HG03108 (cell line): Measurements from ENCODE around the gene MTIF3.

Source experiments
- ATAC-seq: cut with Tn5 transposase; IDR thresholded peaks from one replicate; pipeline ENCODE4 v1.9.1; 2021; ENCODE audit warnings: moderate library complexity; ENCODE audit not compliant: unreplicated experiment

The MTIF3 gene

DNA sequence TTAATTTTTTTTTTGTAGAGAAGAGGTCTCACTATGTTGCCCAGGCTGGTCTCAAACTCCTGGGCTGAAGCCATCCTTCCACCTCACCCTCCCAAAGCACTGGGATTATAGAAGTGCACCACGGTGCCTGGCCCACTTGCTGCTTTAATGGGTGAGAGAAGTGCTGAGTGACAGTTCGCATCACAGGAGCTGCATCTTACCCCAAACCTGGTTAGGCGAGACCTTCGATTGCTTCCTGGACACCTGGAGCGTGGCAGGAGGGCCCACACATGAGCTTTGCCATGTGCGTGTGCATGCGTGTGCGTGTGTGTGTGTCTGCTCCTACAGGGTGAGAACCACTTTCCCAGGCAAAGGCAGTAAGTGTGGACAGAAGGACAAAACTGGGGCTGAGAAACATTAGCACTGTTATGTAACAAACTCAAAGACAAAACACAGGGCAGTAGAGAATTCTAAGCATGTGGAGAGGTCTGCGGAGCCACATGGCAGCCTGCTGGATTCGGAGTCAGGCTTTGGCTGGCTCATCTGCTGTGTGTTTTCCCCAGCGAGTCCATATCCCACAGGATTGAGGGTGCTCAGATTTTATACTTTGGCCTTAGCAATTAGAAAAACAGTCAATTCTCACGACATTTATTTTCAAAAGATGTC lies 11.7 kb upstream of the MTIF3 start:
- ATAC-seq = no peak

- no peak for ATAC-seq
Measured at GRCh38 chr13:27455331-27455855, 5.0 kb upstream of the MTIF3 start.

DNA sequence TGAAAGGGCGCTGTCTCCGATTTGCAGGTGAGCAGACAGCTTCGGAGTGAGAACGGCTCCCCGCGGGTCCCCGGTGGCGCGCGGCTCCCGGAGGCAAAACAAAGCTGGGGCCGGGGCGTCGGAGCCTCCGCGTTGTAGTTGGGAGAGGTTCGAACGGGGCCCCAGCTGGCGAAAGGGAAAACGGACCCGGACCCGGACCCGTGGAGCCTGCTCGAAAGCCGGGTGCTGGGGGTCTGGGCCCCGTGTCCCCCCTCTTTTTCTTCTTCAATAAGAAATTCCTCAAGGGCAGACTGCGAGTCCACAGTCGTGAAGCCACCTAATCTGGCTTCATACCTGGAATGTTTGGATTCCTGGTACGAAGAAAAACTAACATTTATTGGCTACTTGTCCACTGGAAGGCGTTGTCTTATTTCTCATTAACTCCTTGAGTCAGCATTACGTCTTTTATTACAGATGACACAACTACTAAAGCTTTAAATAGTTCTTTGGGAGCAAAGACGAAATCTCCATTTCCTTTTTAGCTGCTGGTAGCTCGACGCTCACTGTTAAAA lies 632 bp upstream of the MTIF3 start:
- no peak for ATAC-seq

DNA sequence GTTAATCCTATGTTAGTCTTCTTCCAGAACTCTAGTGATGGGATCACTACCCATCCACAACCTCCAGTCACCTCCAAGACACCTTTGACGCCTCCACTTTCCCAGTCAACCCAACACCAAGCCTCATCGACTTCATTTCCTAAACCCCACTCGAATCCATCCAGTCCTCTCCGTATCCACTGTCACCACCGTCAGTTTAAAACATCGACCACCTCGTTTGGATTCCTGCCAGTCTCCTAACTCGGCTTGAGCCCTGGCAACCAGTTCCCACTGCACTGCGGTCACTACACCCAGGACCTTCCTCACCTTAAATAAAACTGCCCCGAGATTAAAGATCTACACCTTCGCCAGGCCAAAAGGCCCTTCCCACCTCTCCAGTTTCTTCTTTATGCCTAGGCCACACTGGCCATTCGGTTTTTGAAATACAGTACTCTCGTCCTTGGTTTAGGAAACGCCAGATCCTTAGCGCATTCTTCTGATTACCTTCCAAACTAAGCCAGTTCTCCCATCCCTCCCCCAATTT lies 1.2 kb downstream of the MTIF3 start:
- ATAC-seq = no peak

GRCh38 chr13:27448308-27448707 lies 2.1 kb downstream of the MTIF3 start:
- no peak for ATAC-seq

- ATAC-seq = peak; percentile 29
Measured at GRCh38 chr13:27446986-27447583, 3.3 kb downstream of the MTIF3 start.

GRCh38 chr13:27442797-27443196 lies 7.6 kb downstream of the MTIF3 start:
- no peak for ATAC-seq

- ATAC-seq = no peak
Measured at GRCh38 chr13:27442071-27442647, 8.2 kb downstream of the MTIF3 start.

DNA sequence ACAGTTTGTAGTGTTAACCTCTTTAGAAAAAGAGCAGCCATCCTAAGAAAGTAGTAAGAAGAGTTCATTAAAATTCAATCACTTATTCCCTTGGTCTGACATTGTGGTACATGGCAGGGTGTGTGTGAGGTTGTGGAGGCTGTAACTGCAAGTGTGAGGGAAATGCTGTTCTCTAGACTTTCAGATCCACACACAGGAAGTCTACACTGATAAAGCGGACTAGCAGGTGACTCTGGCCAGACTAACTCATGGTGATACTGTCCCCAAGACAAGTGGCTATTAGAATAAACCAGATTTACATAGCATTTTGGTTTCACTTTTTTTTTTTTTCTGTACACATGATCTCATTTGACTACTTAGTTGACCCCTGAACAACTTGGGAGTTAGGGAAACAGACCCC lies 10.0 kb downstream of the MTIF3 start:
- no peak for ATAC-seq

DNA sequence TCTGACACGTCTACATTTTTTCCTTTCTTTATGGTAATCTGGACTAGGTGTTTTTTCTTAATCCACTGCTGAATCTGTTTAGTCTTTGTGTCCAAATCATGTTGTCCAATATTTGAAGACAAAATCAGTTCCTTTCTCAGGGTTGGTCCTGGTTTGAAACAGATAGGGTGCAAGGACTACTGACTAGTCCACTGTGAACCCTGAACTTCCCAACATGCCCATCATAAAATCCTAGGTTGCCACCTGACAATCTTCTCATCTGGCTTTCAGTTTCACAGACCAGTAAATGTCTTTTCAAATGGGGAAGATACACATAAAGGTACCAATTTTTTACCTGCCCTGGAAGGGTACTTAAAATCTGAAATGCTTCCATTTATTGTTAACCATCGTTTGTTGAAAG lies 13.2 kb downstream of the MTIF3 start:
- no peak for ATAC-seq

DNA sequence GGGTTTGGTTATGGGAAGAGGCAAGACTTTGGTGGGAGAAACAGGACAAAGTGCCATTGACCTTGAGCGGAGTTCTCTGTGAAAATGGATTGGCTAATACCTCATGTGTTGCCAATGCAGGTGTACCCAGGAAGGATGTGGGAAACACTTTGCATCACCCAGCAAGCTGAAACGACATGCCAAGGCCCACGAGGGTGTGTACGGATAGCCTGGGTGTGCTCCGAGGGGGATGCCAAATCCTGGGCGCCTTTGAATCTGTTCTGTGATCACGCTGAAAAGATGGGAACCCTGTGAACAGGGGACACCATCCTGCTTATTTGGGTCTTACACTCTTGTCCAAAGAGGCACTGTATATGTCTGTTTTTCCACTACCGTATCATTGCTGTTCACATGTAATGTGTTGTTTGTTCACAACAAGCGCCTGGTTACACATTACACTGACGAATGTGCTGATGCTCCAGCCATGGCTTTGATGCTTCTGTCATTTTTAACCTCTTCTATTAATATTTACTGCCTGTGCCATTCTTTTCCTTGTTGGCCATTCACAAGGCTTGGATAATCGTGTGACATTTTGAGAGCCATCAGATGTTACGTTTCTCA lies 17.7 kb downstream of the MTIF3 start:
- no peak for ATAC-seq

- ATAC-seq = no peak
Measured at GRCh38 chr13:27432180-27432579, 18.2 kb downstream of the MTIF3 start.

DNA sequence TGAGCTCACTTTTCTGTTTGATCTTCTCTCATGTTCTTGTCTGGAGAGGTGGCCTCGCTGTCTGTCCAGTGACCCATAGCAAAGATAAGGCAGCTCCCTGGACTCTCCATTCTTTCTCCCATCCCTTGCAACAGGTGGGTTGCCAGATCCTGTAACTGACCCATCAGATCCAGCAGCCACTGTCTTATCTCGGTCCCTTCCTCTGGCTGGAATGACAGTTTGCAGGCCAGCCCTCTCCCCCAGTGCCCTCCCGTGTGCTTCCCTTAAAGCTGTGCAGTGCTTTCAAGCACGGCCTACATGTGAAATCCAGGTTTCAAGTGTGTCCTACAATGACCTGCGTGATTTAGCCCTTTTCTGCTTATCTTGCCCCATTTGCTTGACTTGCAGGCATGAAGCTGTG lies 22.2 kb downstream of the MTIF3 start:
- ATAC-seq = no peak

DNA sequence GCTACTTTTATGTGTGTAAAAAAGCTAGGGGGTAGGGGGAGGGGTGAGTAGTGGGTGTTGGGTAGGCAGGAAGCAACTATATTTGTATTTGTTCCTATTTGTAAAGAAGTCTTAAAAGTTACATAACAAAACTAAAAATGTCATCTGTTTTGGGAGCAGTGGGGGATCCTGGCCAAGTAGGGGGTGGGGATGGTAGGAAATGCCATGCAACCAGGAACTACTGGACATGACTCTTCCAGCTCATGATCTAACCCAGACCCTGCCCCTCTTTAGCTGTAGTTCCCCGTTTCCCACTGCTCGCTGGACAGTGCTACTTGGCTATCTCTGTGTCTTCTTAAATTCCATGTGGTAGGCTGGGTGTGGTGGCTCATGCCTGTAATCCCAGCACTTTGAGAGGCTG lies 22.7 kb downstream of the MTIF3 start:
- ATAC-seq = no peak

DNA sequence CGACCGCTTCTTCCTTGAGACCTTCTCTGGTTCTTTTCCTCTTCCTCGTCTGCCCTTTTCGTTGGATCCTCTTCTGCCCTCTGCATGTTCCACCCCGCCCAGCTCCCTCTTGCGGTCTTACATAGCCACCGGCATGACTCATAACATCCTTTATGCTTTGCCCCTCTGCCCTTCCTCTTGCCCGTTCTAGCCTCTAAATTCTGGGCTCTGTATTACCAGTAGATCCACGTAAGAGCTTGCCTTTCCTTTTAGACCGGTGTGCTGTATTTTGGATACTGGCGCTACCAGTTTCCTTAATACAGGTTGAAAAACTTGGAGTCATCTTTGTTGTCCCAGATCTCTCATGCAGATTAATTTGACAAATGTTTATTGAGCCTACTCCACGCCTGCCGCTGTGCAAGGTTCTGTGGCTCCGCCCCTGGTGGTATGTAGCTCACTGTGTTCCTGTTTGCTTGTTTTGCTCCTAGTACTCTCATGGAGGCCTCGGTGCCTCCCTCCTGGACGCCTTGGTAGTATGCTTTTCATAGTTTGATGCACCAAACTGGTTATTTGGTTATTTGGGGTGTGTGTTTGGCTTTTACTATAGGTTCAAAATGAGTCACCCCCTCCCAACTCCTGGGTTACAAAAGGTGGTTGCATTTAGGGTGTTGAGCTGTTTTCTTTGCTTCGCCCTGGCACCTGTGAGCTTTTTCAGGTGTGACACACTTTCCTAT lies 24.3 kb downstream of the MTIF3 start:
- ATAC-seq = peak; percentile 64

DNA sequence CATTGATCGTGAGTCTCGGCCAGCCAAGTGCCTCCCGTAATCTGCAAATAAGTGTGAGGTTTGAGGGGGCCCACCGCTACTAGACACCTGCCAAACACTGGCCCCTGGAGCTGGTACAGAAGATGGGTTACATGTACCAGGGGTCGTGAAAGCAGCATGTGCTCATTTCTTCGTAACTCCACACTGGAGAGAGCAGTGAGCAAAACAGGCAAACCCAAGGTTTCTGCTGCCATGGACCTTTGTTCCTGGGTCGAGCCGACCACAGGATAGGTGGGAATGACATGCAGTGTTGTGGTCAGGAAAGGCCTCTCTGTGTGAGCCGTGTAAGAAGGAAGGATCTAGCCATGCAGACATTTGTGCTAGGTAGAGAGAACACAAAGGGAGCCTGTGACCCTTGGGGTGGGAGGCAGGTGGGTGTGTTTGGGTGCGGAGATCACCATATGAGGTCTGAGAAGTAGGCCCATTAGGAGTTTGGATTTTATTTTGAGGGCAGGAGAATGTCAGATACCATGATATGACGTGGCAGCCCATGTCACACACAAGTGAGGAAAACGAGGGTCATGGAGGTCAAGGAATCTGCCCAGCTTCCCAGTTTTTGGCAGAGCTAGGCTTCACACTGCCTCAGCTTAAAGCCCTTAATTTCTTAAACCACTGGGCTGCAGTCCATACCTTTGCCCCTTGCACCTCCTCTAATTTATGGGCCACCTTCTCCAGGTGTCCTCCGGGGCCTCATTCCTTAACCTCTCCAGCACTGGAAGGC lies 25.0 kb downstream of the MTIF3 start:
- ATAC-seq = peak; percentile 0

DNA sequence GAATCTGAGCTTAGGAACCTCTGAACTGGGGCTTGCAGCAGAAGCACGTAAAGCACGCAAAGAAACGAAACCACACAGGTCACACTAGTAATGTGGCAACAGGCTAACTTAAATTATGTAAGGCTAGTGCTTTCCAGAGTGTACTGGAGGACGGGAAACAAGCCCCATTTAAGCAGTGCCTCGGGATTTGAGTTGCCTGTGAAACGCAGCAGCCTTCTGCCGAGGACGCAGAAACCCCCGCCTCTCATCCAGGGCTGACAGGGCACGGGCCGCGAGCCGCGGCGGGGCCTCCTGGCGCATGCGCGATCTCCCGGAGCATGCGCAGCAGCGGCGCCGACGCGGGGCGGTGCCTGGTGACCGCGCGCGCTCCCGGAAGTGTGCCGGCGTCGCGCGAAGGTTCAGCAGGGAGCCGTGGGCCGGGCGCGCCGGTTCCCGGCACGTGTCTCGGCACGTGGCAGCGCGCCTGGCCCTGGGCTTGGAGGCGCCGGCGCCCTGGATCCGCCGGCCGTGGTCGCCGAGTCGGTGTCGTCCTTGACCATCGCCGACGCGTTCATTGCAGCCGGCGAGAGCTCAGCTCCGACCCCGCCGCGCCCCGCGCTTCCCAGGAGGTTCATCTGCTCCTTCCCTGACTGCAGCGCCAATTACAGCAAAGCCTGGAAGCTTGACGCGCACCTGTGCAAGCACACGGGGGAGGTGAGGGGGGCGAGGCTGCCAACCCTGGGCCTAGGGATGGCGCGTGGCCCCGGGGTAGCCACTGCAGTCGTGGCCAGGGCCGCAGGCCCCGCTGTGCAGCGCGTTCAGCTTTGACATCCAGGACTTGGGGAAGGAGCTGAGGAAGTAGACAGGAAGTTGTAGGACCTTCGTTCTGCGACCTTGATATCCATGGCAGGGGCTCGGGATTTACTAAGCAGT lies 25.9 kb downstream of the MTIF3 start, which contains the start of gene GTF3A:
Gene GTF3A, plus strand, starts transcription at position 374 of the 912 bp plus-strand sequence.
- peak; percentile 65 for ATAC-seq

GRCh38 chr13:27423333-27423732 lies 27.0 kb downstream of the MTIF3 start:
- no peak for ATAC-seq
